GM23338 (cell line): Measurements from ENCODE around the gene SBF2.

Experiments
- CREB1 ChIP-seq: fragments of 250-450 bp; sonication (Bioruptor Pico); IDR thresholded peaks from 2 replicates; pipeline ENCODE4 v1.5.0; 2020; ENCODE audit warnings: low read depth, mild to moderate bottlenecking, moderate library complexity
- EZH2 ChIP-seq: fragments of 200-600 bp; sonication (generic); IDR thresholded peaks from one replicate; pipeline ENCODE4 v1.8.0; 2017; ENCODE audit warnings: antibody characterized with exemption, mild to moderate bottlenecking, low read depth; ENCODE audit not compliant: unreplicated experiment
- EZH2phosphoT487 ChIP-seq: fragments of 200-600 bp; sonication (generic); IDR thresholded peaks from one replicate; pipeline ENCODE4 v1.8.1; 2018; ENCODE audit warnings: antibody characterized with exemption; ENCODE audit not compliant: unreplicated experiment
- JUNB ChIP-seq: IDR thresholded peaks from one replicate; pipeline ENCODE4 v1.6.1; 2016; ENCODE audit warnings: antibody characterized with exemption; ENCODE audit not compliant: unreplicated experiment
- POLR2AphosphoS5 ChIP-seq: IDR thresholded peaks from 2 replicates; pipeline ENCODE4 v1.6.1; 2016; ENCODE audit warnings: antibody characterized with exemption, low read depth
- STAT1 ChIP-seq: IDR thresholded peaks from one replicate; pipeline ENCODE4 v1.6.1; 2016; ENCODE audit warnings: antibody characterized with exemption; ENCODE audit not compliant: unreplicated experiment
- ZNF114 ChIP-seq: fragments of 250-450 bp; sonication (Bioruptor Pico); IDR thresholded peaks from 2 replicates; pipeline ENCODE4 v1.5.0; 2020; ENCODE audit warnings: mild to moderate bottlenecking, moderate library complexity
- ZNF331 ChIP-seq: fragments of 250-450 bp; sonication (Bioruptor Pico); IDR thresholded peaks from 2 replicates; pipeline ENCODE4 v1.5.0; 2020; ENCODE audit warnings: low read depth, mild to moderate bottlenecking, moderate library complexity
- TF ChIP-seq, protein P1 (sequence below), 2 experiments: fragments of 200-600 bp in 1 of 2; sonication (generic) in 1 of 2; conservative IDR thresholded peaks; 2 replicates each; pipeline versions ENCODE4 v1.5.1 to v1.6.1; 2016 to 2017; ENCODE audit warnings: antibody characterized with exemption in 2 of 2, low read depth in 2 of 2, mild to moderate bottlenecking in 2 of 2, moderate library complexity in 1 of 2
- TF ChIP-seq, protein P2 (sequence below): IDR thresholded peaks from one replicate; pipeline ENCODE4 v1.6.1; 2018; ENCODE audit warnings: antibody characterized with exemption; ENCODE audit not compliant: unreplicated experiment
- TF ChIP-seq, protein P3 (sequence below): IDR thresholded peaks from 2 replicates; pipeline ENCODE4 v1.6.1; 2016; ENCODE audit warnings: antibody characterized with exemption

DNA sequence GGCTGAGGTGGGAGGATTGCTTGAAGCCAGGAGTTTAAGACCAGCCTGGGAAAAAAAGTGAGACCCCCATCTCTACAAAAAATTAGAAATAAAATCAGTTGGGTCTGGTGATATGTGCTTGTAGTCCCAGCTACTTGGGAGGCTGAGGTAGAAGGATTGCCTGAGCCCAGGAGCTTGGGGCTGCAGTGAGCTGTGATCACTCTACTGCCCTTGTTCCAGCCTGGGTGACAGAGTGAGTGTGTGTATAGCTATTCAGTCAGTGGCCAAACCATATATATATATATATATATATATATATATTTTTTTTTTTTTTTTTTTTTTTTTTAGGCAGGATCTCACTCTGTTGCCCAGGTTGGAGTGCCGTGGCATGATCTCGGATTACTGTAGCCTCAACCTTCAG is 35.3 kb upstream of the SBF2 start:
- TF ChIP-seq POLR2AphosphoS5 (no peak), EZH2 (no peak), EZH2phosphoT487 (no peak), CREB1 (CRISPR knock-in tag) (no peak), STAT1 (no peak), JUNB (no peak), ZNF114 (CRISPR knock-in tag) (no peak), ZNF331 (no peak)
- TF ChIP-seq, protein P1, sequence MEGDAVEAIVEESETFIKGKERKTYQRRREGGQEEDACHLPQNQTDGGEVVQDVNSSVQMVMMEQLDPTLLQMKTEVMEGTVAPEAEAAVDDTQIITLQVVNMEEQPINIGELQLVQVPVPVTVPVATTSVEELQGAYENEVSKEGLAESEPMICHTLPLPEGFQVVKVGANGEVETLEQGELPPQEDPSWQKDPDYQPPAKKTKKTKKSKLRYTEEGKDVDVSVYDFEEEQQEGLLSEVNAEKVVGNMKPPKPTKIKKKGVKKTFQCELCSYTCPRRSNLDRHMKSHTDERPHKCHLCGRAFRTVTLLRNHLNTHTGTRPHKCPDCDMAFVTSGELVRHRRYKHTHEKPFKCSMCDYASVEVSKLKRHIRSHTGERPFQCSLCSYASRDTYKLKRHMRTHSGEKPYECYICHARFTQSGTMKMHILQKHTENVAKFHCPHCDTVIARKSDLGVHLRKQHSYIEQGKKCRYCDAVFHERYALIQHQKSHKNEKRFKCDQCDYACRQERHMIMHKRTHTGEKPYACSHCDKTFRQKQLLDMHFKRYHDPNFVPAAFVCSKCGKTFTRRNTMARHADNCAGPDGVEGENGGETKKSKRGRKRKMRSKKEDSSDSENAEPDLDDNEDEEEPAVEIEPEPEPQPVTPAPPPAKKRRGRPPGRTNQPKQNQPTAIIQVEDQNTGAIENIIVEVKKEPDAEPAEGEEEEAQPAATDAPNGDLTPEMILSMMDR (conservative IDR thresholded peaks at IDR 0.05; ENCODE audit: low read depth in 2 of 2): no peak
- TF ChIP-seq, protein P2, sequence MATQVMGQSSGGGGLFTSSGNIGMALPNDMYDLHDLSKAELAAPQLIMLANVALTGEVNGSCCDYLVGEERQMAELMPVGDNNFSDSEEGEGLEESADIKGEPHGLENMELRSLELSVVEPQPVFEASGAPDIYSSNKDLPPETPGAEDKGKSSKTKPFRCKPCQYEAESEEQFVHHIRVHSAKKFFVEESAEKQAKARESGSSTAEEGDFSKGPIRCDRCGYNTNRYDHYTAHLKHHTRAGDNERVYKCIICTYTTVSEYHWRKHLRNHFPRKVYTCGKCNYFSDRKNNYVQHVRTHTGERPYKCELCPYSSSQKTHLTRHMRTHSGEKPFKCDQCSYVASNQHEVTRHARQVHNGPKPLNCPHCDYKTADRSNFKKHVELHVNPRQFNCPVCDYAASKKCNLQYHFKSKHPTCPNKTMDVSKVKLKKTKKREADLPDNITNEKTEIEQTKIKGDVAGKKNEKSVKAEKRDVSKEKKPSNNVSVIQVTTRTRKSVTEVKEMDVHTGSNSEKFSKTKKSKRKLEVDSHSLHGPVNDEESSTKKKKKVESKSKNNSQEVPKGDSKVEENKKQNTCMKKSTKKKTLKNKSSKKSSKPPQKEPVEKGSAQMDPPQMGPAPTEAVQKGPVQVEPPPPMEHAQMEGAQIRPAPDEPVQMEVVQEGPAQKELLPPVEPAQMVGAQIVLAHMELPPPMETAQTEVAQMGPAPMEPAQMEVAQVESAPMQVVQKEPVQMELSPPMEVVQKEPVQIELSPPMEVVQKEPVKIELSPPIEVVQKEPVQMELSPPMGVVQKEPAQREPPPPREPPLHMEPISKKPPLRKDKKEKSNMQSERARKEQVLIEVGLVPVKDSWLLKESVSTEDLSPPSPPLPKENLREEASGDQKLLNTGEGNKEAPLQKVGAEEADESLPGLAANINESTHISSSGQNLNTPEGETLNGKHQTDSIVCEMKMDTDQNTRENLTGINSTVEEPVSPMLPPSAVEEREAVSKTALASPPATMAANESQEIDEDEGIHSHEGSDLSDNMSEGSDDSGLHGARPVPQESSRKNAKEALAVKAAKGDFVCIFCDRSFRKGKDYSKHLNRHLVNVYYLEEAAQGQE: no peak
- TF ChIP-seq, protein P3, sequence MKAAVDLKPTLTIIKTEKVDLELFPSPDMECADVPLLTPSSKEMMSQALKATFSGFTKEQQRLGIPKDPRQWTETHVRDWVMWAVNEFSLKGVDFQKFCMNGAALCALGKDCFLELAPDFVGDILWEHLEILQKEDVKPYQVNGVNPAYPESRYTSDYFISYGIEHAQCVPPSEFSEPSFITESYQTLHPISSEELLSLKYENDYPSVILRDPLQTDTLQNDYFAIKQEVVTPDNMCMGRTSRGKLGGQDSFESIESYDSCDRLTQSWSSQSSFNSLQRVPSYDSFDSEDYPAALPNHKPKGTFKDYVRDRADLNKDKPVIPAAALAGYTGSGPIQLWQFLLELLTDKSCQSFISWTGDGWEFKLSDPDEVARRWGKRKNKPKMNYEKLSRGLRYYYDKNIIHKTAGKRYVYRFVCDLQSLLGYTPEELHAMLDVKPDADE: no peak
